ENCODE data around the gene NRCAM.

Gene NRCAM

DNA sequence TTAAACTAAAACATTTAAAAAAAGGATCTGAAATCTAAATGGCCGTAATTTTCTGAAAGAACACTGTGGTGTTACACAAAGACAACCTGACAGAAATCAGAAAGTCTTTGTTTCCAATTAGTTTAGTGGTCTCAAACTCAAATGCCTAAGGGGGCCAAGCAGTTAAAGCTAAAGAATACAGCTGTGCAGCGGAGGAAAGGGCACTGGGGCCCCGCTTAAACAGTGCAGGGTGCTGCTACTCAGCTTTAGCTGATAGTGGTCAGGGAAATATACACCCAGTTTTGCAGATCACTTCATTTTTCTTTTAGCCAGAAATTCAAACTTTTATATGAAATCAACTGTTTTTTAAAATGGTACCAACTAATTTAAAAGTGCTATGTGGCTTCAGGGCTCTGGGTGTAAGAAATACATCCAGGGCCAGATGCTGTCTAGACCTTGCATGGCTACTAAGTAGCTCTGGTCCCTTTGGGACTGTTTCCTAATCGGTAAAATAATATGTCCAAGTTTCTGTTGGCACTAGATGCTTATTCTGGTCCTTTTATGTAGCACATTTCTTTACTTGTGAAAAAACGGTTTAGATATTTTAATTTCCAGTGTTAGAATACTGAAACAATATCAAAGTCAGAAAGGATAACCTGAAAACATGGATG is 164.3 kb downstream of the NRCAM start:
- peaks cover 15% of the 10 kb centered on the region for H3K4me1 ChIP-seq (ENCODE audit: control insufficient read depth, insufficient read depth, low read length)
- no peaks in the 10 kb centered on the region for H3K27me3 ChIP-seq (ENCODE audit: control insufficient read depth, insufficient read depth, low read length)
- no peak overlapping the region for H3K4me3 ChIP-seq (ENCODE audit: low read depth, low read length)
- no peaks in the 10 kb centered on the region for H3K36me3 ChIP-seq (ENCODE audit: control insufficient read depth, insufficient read depth, low read length)
- no peak overlapping the region for H3K9ac ChIP-seq (ENCODE audit: low read depth, low read length)
- H3K9me3 ChIP-seq (ENCODE audit: control insufficient read depth, insufficient read depth, low read length), result no peaks in the 10 kb centered on the region

DNA sequence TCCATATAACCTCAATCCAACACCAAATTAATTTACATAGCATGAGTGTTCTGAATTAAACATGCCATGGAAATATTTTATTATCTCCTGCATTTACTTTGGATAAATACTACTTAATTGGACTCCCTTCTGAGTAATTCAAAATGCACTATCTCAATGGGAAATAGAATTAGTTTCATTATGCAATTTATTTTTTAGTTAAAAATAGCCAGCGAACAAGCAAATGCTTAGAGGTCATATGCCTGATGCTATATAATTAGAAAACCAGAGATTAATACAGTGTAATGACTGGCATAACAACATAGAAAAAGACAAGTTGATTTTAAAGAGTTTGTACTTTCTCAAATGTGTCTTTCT is 165.1 kb downstream of the NRCAM start:
- H3K27me3 ChIP-seq (ENCODE audit: control insufficient read depth, insufficient read depth, low read length), result no peaks in the 10 kb centered on the region
- H3K9me3 ChIP-seq (ENCODE audit: control insufficient read depth, insufficient read depth, low read length), result no peaks in the 10 kb centered on the region
- no peaks in the 10 kb centered on the region for H3K36me3 ChIP-seq (ENCODE audit: control insufficient read depth, insufficient read depth, low read length)
- H3K4me1 ChIP-seq (ENCODE audit: control insufficient read depth, insufficient read depth, low read length), result peaks cover 15% of the 10 kb centered on the region
- no peak overlapping the region for H3K9ac ChIP-seq (ENCODE audit: low read depth, low read length)
- H3K4me3 ChIP-seq (ENCODE audit: low read depth, low read length), result no peak overlapping the region

DNA sequence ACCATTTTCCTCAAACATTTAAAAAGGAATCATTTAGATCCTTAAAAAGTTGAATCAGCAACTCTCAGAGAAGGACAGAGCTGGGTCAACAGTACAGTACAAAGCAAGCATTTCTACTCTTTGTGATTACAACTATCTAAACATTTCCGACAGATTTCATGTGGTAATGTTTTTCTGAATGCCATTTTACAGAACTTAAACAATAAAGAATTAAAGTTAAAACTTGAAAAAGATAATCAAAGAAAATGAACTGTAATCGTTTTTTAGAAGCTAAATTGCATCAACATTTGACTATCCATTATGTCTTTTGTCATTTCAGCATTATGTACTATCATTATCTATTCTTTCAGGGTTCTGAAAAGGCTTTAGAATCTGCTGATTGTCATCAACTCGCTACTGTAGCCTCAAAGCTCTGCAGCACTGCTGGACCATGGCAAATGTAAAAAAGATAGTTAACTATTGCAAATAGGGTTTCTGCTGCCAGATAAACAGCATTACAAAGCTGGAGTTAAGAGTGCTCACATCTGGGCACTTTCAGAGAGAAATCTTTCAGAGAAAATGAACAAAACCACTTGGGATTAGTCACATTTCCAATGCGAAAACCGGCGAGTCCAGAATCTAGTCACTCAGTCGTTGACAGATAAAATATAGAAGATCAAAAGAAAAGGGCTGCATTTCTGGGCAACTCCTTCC is 165.6 kb downstream of the NRCAM start:
- no peaks in the 10 kb centered on the region for H3K9me3 ChIP-seq (ENCODE audit: control insufficient read depth, insufficient read depth, low read length)
- no peaks in the 10 kb centered on the region for H3K36me3 ChIP-seq (ENCODE audit: control insufficient read depth, insufficient read depth, low read length)
- no peak overlapping the region for H3K9ac ChIP-seq (ENCODE audit: low read depth, low read length)
- no peaks in the 10 kb centered on the region for H3K27me3 ChIP-seq (ENCODE audit: control insufficient read depth, insufficient read depth, low read length)
- peaks cover 15% of the 10 kb centered on the region for H3K4me1 ChIP-seq (ENCODE audit: control insufficient read depth, insufficient read depth, low read length)
- no peak overlapping the region for H3K4me3 ChIP-seq (ENCODE audit: low read depth, low read length)

DNA sequence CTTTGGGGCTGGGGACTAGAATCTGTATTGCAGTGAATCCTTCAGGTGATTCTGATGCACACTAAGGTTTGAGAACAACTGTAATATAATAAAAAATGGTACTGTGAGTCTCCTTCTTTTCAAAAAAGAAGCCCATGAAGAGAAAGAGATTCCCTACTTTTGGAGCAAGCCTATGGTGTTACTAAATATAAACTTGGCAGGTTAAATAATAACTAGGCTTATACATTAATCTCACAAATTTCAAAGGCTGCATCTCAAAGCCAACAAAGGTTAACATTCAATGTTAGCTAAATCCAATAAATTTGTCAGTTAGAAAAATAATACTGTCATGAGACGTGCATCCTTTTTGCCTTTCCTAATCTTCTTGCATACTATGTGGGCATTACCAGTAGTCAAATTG is 166.4 kb downstream of the NRCAM start:
- no peak overlapping the region for H3K9ac ChIP-seq (ENCODE audit: low read depth, low read length)
- H3K4me3 ChIP-seq (ENCODE audit: low read depth, low read length), result no peak overlapping the region
- H3K9me3 ChIP-seq (ENCODE audit: control insufficient read depth, insufficient read depth, low read length), result no peaks in the 10 kb centered on the region
- H3K36me3 ChIP-seq (ENCODE audit: control insufficient read depth, insufficient read depth, low read length), result no peaks in the 10 kb centered on the region
- no peaks in the 10 kb centered on the region for H3K27me3 ChIP-seq (ENCODE audit: control insufficient read depth, insufficient read depth, low read length)
- peaks cover 15% of the 10 kb centered on the region for H3K4me1 ChIP-seq (ENCODE audit: control insufficient read depth, insufficient read depth, low read length)

DNA sequence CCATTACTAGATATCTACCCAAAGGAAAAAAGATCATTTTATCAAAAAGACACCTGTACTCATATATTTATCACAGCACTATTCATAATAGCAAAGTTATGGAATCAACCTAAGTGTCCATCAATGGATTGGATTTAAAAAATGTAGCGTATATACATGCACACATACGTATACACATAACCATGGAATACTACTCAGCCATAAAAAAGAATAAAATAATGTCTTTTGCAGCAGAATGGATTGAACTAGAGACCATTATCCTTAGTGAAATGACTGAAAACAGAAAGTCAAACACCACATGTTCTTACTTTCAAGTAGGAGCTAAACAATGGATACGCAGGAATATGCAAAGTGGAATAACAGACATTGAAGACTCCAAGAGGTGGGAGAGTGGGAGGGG is 168.4 kb downstream of the NRCAM start:
- Histone ChIP-seq H3K9ac (ENCODE audit: low read depth, low read length) (no peak overlapping the region), H3K4me1 (ENCODE audit: control insufficient read depth, insufficient read depth, low read length) (peaks cover 15% of the 10 kb centered on the region), H3K9me3 (ENCODE audit: control insufficient read depth, insufficient read depth, low read length) (no peaks in the 10 kb centered on the region), H3K4me3 (ENCODE audit: low read depth, low read length) (no peak overlapping the region), H3K27me3 (ENCODE audit: control insufficient read depth, insufficient read depth, low read length) (no peaks in the 10 kb centered on the region), H3K36me3 (ENCODE audit: control insufficient read depth, insufficient read depth, low read length) (no peaks in the 10 kb centered on the region)

DNA sequence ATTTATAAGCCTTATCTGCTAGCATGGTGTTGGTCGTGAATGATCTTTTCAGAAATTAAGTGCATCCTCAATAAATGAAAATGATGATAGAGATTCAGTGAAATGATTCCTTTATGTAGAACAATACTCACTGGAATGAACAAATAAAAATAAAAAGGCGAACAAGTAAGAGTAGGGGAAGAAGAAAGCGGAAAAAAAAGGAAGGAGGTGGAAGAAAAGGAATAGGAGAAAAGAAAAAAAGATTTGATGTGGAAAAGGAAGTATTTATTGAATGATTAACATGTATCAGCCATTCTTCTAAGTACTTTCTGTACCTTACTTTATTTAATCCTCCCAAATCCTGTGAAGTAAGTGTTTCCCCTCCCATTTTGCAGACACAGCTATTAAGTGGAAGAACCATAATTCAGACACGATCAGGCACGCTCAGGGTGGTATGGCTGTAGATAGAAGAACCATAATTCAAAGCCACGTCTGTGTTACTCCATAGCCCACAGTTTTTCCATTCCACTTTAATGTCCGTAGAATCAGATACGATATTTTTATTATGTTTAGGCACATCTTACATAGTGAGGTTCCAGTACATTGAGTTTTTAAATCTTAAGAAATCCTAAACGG is 169.8 kb downstream of the NRCAM start:
- H3K9me3 ChIP-seq (ENCODE audit: control insufficient read depth, insufficient read depth, low read length), result no peaks in the 10 kb centered on the region
- H3K4me1 ChIP-seq (ENCODE audit: control insufficient read depth, insufficient read depth, low read length), result peaks cover 15% of the 10 kb centered on the region
- H3K27me3 ChIP-seq (ENCODE audit: control insufficient read depth, insufficient read depth, low read length), result no peaks in the 10 kb centered on the region
- H3K4me3 ChIP-seq (ENCODE audit: low read depth, low read length), result no peak overlapping the region
- H3K36me3 ChIP-seq (ENCODE audit: control insufficient read depth, insufficient read depth, low read length), result no peaks in the 10 kb centered on the region
- no peak overlapping the region for H3K9ac ChIP-seq (ENCODE audit: low read depth, low read length)

DNA sequence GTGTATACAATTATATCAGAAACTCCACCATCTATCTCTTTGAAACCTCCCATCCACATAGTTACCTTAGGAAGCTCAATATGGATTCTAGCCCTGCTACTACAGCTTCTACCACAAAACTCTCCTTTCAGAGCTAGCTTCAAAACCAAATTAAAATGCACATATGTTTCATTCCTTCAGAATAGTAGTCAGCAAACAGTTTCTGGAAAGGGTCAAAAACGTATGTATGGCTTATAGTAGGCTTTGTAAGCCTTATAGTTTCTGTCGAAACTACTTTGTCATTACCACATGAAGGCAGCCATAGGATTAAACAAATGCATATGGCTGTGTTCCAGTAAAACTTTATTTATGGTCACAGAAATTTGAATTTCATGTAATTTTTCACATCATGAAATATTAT is 170.5 kb downstream of the NRCAM start:
- Histone ChIP-seq H3K4me1 (ENCODE audit: control insufficient read depth, insufficient read depth, low read length) (peaks cover 8% of the 10 kb centered on the region), H3K9ac (ENCODE audit: low read depth, low read length) (no peak overlapping the region), H3K4me3 (ENCODE audit: low read depth, low read length) (no peak overlapping the region), H3K9me3 (ENCODE audit: control insufficient read depth, insufficient read depth, low read length) (no peaks in the 10 kb centered on the region), H3K36me3 (ENCODE audit: control insufficient read depth, insufficient read depth, low read length) (no peaks in the 10 kb centered on the region), H3K27me3 (ENCODE audit: control insufficient read depth, insufficient read depth, low read length) (no peaks in the 10 kb centered on the region)

DNA sequence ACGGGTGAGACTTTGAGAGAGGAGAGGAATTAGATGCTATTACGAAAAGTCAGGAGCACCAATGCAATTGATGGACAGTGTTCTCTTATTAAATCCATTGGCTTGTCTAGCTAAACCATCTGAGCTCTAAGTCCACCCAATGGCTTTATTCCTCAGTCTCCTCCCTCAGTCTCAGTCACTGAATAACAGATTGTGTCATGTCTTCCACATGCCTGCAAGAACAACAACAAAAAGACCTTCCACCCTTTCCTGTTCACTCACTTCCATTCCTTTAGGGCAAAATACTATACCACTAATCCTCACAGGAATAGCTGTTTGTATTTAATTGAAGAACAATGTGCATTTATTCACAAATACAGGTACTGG is 171.2 kb downstream of the NRCAM start:
- Histone ChIP-seq H3K9me3 (ENCODE audit: control insufficient read depth, insufficient read depth, low read length) (no peaks in the 10 kb centered on the region), H3K4me3 (ENCODE audit: low read depth, low read length) (no peak overlapping the region), H3K9ac (ENCODE audit: low read depth, low read length) (no peak overlapping the region), H3K4me1 (ENCODE audit: control insufficient read depth, insufficient read depth, low read length) (peaks cover under 1% of the 10 kb centered on the region), H3K27me3 (ENCODE audit: control insufficient read depth, insufficient read depth, low read length) (no peaks in the 10 kb centered on the region), H3K36me3 (ENCODE audit: control insufficient read depth, insufficient read depth, low read length) (no peaks in the 10 kb centered on the region)

DNA sequence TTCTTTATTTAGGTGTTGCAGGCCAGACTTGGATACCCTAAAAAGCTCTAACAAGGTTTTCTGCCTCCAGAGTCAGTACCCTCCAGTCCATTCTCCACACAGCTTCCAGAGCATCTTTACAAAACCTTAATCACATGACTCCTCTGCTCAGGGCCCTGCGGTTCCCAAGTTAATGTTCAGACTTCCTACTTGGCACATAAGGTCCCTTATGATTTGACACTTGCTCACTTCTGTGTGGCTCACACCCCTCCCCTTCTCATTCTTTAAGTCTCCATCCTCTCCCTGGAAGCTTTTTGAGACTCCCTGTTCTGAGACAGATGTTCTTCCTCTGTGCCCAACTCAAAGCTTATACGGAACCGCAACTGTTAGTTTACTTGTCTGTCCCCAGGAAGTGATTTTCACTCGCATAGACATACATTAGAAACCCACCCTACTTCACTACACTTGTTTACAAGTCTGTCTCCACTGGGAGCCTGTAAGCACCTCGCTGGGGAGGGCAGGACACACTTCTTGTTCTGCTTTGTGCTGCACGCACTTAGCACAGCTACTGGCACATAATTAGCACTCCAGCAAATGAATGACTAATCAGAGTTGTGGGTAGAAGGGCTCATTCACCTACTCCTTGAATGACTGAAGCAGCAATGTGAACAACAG is 171.8 kb downstream of the NRCAM start:
- Histone ChIP-seq H3K4me1 (ENCODE audit: control insufficient read depth, insufficient read depth, low read length) (no peaks in the 10 kb centered on the region), H3K27me3 (ENCODE audit: control insufficient read depth, insufficient read depth, low read length) (no peaks in the 10 kb centered on the region), H3K4me3 (ENCODE audit: low read depth, low read length) (no peak overlapping the region), H3K36me3 (ENCODE audit: control insufficient read depth, insufficient read depth, low read length) (no peaks in the 10 kb centered on the region), H3K9ac (ENCODE audit: low read depth, low read length) (no peak overlapping the region), H3K9me3 (ENCODE audit: control insufficient read depth, insufficient read depth, low read length) (no peaks in the 10 kb centered on the region)

DNA sequence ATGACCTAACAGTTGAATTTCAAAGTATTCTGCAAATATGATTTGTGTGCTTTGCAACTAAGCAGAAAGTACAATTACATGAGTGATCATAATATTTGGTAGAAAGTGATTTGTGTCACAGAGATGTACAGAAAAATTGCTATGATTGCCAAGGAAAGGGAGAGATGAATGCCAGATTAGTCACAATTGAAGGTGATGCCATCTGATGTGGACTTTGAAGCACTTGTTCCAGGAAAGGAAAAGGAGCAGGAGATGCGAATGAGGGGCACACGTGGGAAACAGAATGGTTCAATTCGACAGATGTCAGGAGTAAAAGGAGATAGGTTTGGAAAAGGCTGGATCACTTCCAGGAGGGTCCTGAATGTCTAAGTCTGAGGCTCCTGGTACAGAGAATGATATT is 173.0 kb downstream of the NRCAM start:
- Histone ChIP-seq H3K4me3 (ENCODE audit: low read depth, low read length) (no peak overlapping the region), H3K9me3 (ENCODE audit: control insufficient read depth, insufficient read depth, low read length) (no peaks in the 10 kb centered on the region), H3K27me3 (ENCODE audit: control insufficient read depth, insufficient read depth, low read length) (no peaks in the 10 kb centered on the region), H3K9ac (ENCODE audit: low read depth, low read length) (no peak overlapping the region), H3K36me3 (ENCODE audit: control insufficient read depth, insufficient read depth, low read length) (no peaks in the 10 kb centered on the region), H3K4me1 (ENCODE audit: control insufficient read depth, insufficient read depth, low read length) (no peaks in the 10 kb centered on the region)

DNA sequence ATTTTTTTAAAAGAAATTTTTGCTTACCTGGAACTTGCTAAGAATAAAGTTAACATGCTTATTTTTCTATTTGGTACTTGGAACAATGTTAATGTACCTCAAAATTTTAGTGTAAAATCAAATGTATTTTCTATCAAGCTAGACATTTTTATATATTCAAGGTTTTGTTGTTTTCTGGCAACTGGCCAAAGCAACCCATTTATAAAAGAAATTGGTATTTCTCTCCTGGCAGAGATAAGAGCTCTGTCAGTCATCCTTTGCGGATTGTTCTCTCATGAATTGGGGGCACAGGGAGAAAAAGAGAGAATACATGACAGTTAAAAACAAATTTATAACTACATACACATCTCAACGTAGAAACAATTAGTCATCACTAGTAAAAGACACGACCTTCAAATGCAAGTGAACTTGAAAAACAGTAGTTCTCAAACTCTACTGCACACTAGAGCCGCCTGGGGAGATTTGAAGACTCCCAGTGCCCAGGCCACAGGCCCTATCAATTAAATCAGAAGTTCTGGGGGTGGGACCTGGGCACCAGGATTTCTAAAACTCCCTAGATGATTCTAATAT is 173.7 kb downstream of the NRCAM start:
- H3K36me3 ChIP-seq (ENCODE audit: control insufficient read depth, insufficient read depth, low read length), result no peaks in the 10 kb centered on the region
- H3K9me3 ChIP-seq (ENCODE audit: control insufficient read depth, insufficient read depth, low read length), result no peaks in the 10 kb centered on the region
- no peak overlapping the region for H3K4me3 ChIP-seq (ENCODE audit: low read depth, low read length)
- H3K4me1 ChIP-seq (ENCODE audit: control insufficient read depth, insufficient read depth, low read length), result no peaks in the 10 kb centered on the region
- H3K27me3 ChIP-seq (ENCODE audit: control insufficient read depth, insufficient read depth, low read length), result no peaks in the 10 kb centered on the region
- H3K9ac ChIP-seq (ENCODE audit: low read depth, low read length), result no peak overlapping the region

All from iPS-15b (cell line).